Measurements from ENCODE around the gene AICDA.

DNA sequence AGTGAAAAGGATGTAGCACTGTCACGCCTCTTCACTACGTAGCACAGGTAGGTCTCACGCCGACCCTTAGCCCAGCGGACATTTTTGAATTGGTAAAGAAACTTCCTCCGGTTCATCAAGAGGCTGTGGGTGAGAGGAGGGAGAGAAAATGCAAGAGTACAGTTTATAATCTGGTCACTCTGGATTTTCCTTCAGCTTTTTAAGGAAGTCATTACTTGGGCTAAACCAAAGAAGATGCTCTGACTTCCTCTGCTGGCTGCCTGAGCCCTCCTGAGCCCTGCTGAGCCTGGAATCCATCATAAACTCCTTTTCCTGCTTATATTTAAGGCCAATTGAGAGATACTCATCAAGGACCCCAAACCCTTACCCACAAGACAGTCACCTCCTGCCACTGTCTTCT is 5.8 kb downstream of the AICDA start:
- TF ChIP-seq, protein P1, sequence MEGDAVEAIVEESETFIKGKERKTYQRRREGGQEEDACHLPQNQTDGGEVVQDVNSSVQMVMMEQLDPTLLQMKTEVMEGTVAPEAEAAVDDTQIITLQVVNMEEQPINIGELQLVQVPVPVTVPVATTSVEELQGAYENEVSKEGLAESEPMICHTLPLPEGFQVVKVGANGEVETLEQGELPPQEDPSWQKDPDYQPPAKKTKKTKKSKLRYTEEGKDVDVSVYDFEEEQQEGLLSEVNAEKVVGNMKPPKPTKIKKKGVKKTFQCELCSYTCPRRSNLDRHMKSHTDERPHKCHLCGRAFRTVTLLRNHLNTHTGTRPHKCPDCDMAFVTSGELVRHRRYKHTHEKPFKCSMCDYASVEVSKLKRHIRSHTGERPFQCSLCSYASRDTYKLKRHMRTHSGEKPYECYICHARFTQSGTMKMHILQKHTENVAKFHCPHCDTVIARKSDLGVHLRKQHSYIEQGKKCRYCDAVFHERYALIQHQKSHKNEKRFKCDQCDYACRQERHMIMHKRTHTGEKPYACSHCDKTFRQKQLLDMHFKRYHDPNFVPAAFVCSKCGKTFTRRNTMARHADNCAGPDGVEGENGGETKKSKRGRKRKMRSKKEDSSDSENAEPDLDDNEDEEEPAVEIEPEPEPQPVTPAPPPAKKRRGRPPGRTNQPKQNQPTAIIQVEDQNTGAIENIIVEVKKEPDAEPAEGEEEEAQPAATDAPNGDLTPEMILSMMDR (IDR thresholded peaks at IDR 0.05): no peak
- no peak for TF ChIP-seq POLR2A (IDR thresholded peaks at IDR 0.05)
